DMS53 (cell line): ENCODE measurements around the gene TNFRSF12A.
"Not testable (repeated sequence)": the region's sequence is repeated elsewhere in the genome, so short reads cannot be mapped to it uniquely, and the experiment has no call there.

Experiments used
- DNase-seq: peaks from one replicate; lab custom pipeline; 2025; lab: John Stamatoyannopoulos, UW

Gene TNFRSF12A

DNA sequence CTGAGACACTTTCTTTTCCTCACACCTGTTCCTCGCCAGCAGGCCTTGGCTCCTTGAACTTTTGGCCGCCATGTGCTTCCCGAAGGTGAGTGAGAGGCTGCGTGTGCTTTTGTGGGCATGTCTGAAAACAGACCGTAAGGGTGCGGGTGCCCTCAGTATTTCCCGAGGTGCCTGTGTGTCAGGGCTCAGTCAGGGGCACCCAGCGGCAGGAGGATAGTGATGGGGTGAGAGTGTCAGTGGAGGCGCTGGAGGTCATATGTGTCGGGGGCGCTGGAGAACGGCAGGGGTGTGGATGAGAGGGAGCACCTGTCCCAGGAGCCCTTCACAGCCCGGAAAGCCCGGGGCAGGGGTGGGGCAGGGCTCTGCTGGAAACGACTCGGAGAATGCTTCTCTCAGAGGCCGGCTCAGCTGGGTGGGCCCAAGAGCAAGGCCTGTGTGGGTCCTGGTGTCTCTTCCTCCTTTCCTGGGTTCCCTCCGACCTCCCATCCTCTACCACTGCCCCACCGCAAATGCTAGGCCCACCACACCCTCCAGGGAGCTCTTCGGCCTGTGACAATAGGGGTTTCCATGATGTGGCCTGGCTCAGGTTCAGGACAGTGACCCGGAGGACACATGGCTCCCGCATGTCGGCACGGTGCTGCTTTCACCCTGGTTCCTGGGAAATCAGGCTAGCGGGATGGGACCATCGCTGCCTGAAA lies 45.7 kb downstream of the TNFRSF12A start:
- DNase-seq = no peak

DNA sequence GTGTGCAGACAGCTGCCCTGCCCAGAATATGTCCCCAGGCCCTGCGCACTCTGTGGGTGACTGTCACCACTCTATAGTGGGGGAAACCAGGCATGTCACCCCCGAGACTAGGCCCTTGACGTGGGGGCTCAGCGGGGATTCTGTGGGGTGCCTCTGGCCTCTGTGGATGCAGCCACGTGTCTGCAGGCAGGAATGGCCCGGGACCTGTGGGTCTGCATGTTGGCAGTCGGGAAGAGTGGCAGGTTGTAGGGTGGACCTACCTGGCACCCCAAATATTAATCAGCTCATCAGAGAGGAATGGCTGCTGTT lies 46.2 kb downstream of the TNFRSF12A start:
- DNase-seq = no peak

DNA sequence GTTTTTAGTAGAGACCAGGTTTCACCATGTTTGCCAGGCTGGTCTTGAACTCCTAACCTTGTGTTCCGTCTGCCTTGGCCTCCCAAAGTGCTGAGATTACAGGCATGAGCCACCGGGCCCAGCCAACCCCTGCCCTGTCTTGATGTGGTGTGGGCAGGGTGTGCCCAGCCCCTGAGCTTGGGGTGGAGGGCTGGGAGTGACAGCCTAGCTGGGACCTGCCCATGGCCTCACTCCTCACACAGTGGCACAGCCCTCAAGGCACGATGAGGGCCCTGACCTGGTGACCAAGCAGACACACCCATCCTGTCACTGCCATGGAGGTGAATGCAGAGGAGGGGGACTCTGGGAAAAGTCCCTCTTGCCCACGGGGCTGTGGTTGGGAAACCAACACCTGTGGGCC lies 48.3 kb downstream of the TNFRSF12A start:
- DNase-seq = no peak

DNA sequence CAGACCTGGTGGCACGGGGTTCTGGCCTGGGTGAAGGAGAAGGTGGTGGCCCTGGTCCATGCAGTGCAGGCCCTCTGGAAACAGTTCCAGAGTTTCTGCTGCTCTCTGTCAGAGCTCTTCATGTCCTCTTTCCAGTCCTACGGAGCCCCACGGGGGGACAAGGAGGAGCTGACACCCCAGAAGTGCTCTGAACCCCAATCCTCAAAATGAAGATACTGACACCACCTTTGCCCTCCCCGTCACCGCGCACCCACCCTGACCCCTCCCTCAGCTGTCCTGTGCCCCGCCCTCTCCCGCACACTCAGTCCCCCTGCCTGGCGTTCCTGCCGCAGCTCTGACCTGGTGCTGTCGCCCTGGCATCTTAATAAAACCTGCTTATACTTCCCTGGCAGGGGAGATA lies 49.0 kb downstream of the TNFRSF12A start:
- DNase-seq = not testable (repeated sequence)

DNA sequence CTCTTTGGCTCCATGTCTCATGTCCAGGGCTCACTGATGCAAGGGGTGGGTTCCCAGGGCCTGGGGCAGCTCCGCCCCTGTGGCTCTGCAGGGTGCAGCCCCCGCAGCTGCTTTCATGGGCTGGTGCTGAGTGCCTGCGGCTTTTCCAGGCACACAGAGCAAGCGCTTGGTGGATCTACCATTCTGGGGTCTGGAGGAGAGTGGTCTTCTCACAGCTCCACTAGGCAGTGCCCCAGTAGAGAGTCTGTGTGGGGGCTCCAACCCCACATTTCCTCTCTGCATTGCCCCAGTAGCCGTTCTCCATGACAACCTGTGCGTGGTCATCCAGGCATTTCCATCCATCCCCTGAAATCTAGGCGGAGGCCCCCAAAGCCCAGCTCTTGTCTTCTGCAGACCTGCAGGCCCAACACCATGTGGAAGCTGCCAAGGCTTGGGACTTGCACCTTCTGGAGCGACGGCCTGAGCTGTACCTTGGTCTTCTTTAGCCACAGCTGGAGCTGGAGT lies 50.5 kb downstream of the TNFRSF12A start:
- DNase-seq = no peak

DNA sequence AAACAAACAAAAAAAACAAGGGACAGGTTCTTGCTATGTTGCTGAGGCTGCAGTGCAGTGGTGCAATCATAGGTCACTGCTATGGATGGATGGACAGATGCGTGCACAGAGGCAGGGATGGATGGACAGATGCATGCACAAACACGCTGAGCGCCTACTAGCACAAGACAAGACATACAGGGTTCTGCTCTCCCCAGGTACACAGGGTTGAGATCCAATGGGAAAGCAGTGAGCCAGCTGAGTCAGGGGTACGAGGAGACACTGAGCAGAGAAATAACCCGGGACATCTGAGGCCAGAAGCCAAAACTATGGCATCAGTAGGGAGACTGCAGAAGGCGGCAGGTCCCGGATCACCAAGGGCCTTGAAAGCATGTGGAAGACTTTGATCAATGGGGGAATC lies 51.5 kb downstream of the TNFRSF12A start:
- DNase-seq = no peak
